IMR-90 (cell line): Measurements from ENCODE around the gene KDM4B. TPM values are rescaled to one million over a fixed set of nuclear protein-coding genes. Genes with fewer than 3 reads are reported as not detected.

Experiments used
- ATAC-seq: fragments of 200-7000 bp; cut with Tn5 transposase; 2 replicates; pipeline ENCODE4 v1.9.1; 2020; ENCODE audit warnings: low read depth, mild to moderate bottlenecking, moderate library complexity
- BruUV-seq: library from RNA; stranded (reverse); fragments of 400-500 nt; replicated peaks from 2 replicates; lab custom pipeline; 2021; lab: Mats Ljungman, UMichigan
- CTCF ChIA-PET: fragments of 300-600 bp; formaldehyde crosslinking; extraction: SDS; loops from one replicate; lab custom pipeline; 2021; ENCODE audit warnings: antibody characterized with exemption; lab: Yijun Ruan, JAX
- POLR2A ChIA-PET: fragments of 300-600 bp; sonication (Branson Sonifier 250); formaldehyde crosslinking; loops from one replicate; lab custom pipeline; 2022; ENCODE audit warnings: antibody characterized with exemption; ENCODE audit not compliant: unreplicated experiment; lab: Charles Lee
- DNase-seq: peaks from one replicate; pipeline ENCODE4 v3.0.0; 2013
- H2AFZ ChIP-seq: replicated peaks from 2 replicates; pipeline ENCODE3; 2013; ENCODE audit warnings: low read length, mild to moderate bottlenecking; ENCODE audit not compliant: poor library complexity
- H2AK5ac ChIP-seq: 2 replicates; pipeline ENCODE4 v1.6.1; 2013; ENCODE audit warnings: low read depth, low read length, inconsistent platforms
- H2AK9ac ChIP-seq: replicated peaks from 2 replicates; pipeline ENCODE3; 2013; ENCODE audit warnings: mild to moderate bottlenecking, low read depth, low read length, moderate library complexity; ENCODE audit not compliant: poor library complexity
- H2BK120ac ChIP-seq: 2 replicates; pipeline ENCODE4 v1.6.1; 2013; ENCODE audit warnings: low read depth, low read length, inconsistent platforms
- H2BK15ac ChIP-seq: 3 replicates; pipeline ENCODE4 v1.6.1; 2013; ENCODE audit warnings: low read depth, low read length, inconsistent platforms
- H2BK20ac ChIP-seq: 2 replicates; pipeline ENCODE4 v1.6.1; 2013; ENCODE audit warnings: low read depth, mild to moderate bottlenecking, inconsistent platforms, low read length, moderate library complexity
- H2BK5ac ChIP-seq: 2 replicates; pipeline ENCODE4 v1.6.1; 2013; ENCODE audit warnings: mild to moderate bottlenecking, low read depth, low read length, inconsistent platforms; ENCODE audit not compliant: poor library complexity, severe bottlenecking
- H3K14ac ChIP-seq: replicated peaks from 2 replicates; pipeline ENCODE4 v1.6.1; 2013; ENCODE audit warnings: low read depth, low read length, inconsistent platforms
- H3K18ac ChIP-seq: 2 replicates; pipeline ENCODE4 v1.6.1; 2013; ENCODE audit warnings: low read depth, low read length, control low read depth
- H3K23ac ChIP-seq: 2 replicates; pipeline ENCODE4 v1.6.1; 2013; ENCODE audit warnings: low read depth, low read length, inconsistent platforms
- H3K27ac ChIP-seq: 2 replicates; pipeline ENCODE4 v1.5.1; 2013; ENCODE audit warnings: mild to moderate bottlenecking, control low read depth, low read length; ENCODE audit not compliant: insufficient read depth
- H3K27me3 ChIP-seq: 2 replicates; pipeline ENCODE4 v1.6.1; 2013; ENCODE audit warnings: low read length; ENCODE audit not compliant: control insufficient read depth, insufficient read depth
- H3K36me3 ChIP-seq: 2 replicates; pipeline ENCODE4 v1.6.1; 2013; ENCODE audit warnings: low read length, mixed read lengths; ENCODE audit not compliant: control insufficient read depth, insufficient read depth
- H3K4ac ChIP-seq: 2 replicates; pipeline ENCODE4 v1.6.1; 2013; ENCODE audit warnings: low read depth, low read length, inconsistent platforms
- H3K4me1 ChIP-seq: 2 replicates; pipeline ENCODE4 v1.6.1; 2013; ENCODE audit warnings: low read length, mixed read lengths; ENCODE audit not compliant: control insufficient read depth, insufficient read depth
- H3K4me2 ChIP-seq: 2 replicates; pipeline ENCODE4 v1.6.1; 2013; ENCODE audit warnings: low read depth, mild to moderate bottlenecking, control low read depth, low read length, moderate library complexity
- H3K4me3 ChIP-seq: 2 replicates; pipeline ENCODE4 v1.5.1; 2013; ENCODE audit warnings: low read depth, mild to moderate bottlenecking, control low read depth, low read length, moderate library complexity; ENCODE audit not compliant: insufficient read depth
- H3K56ac ChIP-seq: 2 replicates; pipeline ENCODE4 v1.6.1; 2013; ENCODE audit warnings: low read length, inconsistent platforms; ENCODE audit not compliant: insufficient read depth; ENCODE audit errors: extremely low read depth
- H3K79me1 ChIP-seq, 2 experiments: 2 replicates each; pipeline ENCODE4 v1.6.1; 2013; ENCODE audit warnings: low read length in 2 of 2, inconsistent platforms in 1 of 2, low read depth in 1 of 2
- H3K9ac ChIP-seq: 2 replicates; pipeline ENCODE4 v1.6.1; 2013; ENCODE audit warnings: low read depth, low read length, control low read depth
- H3K9me1 ChIP-seq: 2 replicates; pipeline ENCODE4 v1.6.1; 2013; ENCODE audit warnings: low read length, inconsistent platforms; ENCODE audit not compliant: insufficient read depth
- H3K9me3 ChIP-seq: 2 replicates; pipeline ENCODE4 v1.6.1; 2013; ENCODE audit warnings: low read length; ENCODE audit not compliant: control insufficient read depth, insufficient read depth
- H4K20me1 ChIP-seq: 2 replicates; pipeline ENCODE4 v1.6.1; 2013; ENCODE audit warnings: low read length, inconsistent platforms; ENCODE audit not compliant: insufficient read depth
- H4K5ac ChIP-seq: 2 replicates; pipeline ENCODE4 v1.6.1; 2013; ENCODE audit warnings: mild to moderate bottlenecking, low read depth, low read length, control low read depth
- H4K8ac ChIP-seq, 2 experiments: 2 replicates each; pipeline ENCODE4 v1.6.1; 2013; ENCODE audit warnings: low read depth in 2 of 2, low read length in 2 of 2, control low read depth in 1 of 2, inconsistent platforms in 1 of 2
- H4K91ac ChIP-seq: 2 replicates; pipeline ENCODE4 v1.6.1; 2013; ENCODE audit warnings: low read depth, low read length, inconsistent platforms; ENCODE audit not compliant: insufficient read depth
- BHLHE40 ChIP-seq: fragments of 150-350 bp; IDR thresholded peaks from 2 replicates; pipeline ENCODE4 v1.6.1; 2016; ENCODE audit warnings: mild to moderate bottlenecking, low read depth, low read length
- CEBPB ChIP-seq: IDR thresholded peaks from 2 replicates; pipeline ENCODE4 v1.6.1; 2012; ENCODE audit warnings: low read depth, low read length, improper control_type of control experiment
- CHD1 ChIP-seq: IDR thresholded peaks from 2 replicates; pipeline ENCODE4 v1.6.1; 2012; ENCODE audit warnings: low read depth, low read length, improper control_type of control experiment
- CTCF ChIP-seq: conservative IDR thresholded peaks from 2 replicates; pipeline ENCODE4 v1.5.1; 2012; ENCODE audit warnings: mild to moderate bottlenecking, low read depth, low read length, improper control_type of control experiment
- FOS ChIP-seq: fragments of 150-350 bp; IDR thresholded peaks from 2 replicates; pipeline ENCODE4 v1.6.1; 2016; ENCODE audit warnings: low read depth, low read length
- MAZ ChIP-seq: IDR thresholded peaks from 2 replicates; pipeline ENCODE4 v1.6.1; 2012; ENCODE audit warnings: low read depth, mild to moderate bottlenecking, low read length, improper control_type of control experiment, moderate library complexity, borderline replicate concordance
- MXI1 ChIP-seq: IDR thresholded peaks from 2 replicates; pipeline ENCODE4 v1.6.1; 2012; ENCODE audit warnings: low read depth, mild to moderate bottlenecking, low read length, moderate library complexity, borderline replicate concordance
- NFE2L2 ChIP-seq: fragments of 150-350 bp; IDR thresholded peaks from 2 replicates; pipeline ENCODE4 v1.6.1; 2016; ENCODE audit warnings: low read depth, mild to moderate bottlenecking, low read length
- POLR2A ChIP-seq: IDR thresholded peaks from 2 replicates; pipeline ENCODE4 v1.6.1; 2012; ENCODE audit warnings: mild to moderate bottlenecking, low read depth, low read length
- RAD21 ChIP-seq: IDR thresholded peaks from 2 replicates; pipeline ENCODE4 v1.6.1; 2012; ENCODE audit warnings: low read length, improper control_type of control experiment
- RCOR1 ChIP-seq: IDR thresholded peaks from 2 replicates; pipeline ENCODE4 v1.6.1; 2012; ENCODE audit warnings: mild to moderate bottlenecking, low read length, improper control_type of control experiment; ENCODE audit not compliant: insufficient replicate concordance
- RFX5 ChIP-seq: IDR thresholded peaks from 2 replicates; pipeline ENCODE4 v1.8.0; 2012; ENCODE audit warnings: low read depth, mild to moderate bottlenecking, low read length, moderate library complexity
- SMC3 ChIP-seq: fragments of 150-350 bp; IDR thresholded peaks from 2 replicates; pipeline ENCODE4 v1.6.1; 2016; ENCODE audit warnings: low read depth, mild to moderate bottlenecking, antibody characterized with exemption, low read length, moderate library complexity
- USF2 ChIP-seq: fragments of 150-350 bp; IDR thresholded peaks from 2 replicates; pipeline ENCODE4 v1.6.1; 2017; ENCODE audit warnings: mild to moderate bottlenecking, antibody characterized with exemption, low read length, low read depth
- WGBS, 2 experiments: methylation state at CpG; one replicate each; pipeline versions ENCODE4 v1.1.5 to v1.1.7; 2013; ENCODE audit warnings: missing lambda C conversion rate in 2 of 2; ENCODE audit not compliant: insufficient read length in 1 of 2; ENCODE audit errors: extremely low coverage in 2 of 2; 5-methylcytosine and 5-hydroxymethylcytosine counted together
- dilution Hi-C: fragments of 300-500 bp; cut with HindIII; formaldehyde crosslinking; loops from one replicate; pipeline ENCODE4 v1.14.3; 2018; ENCODE audit warnings: low sequenced_read_pairs; ENCODE audit not compliant: unreplicated experiment
- in situ Hi-C: fragments of 300-500 bp; cut with MboI; formaldehyde crosslinking; loops from 3 replicates; pipeline ENCODE4 v1.14.3; 2019; ENCODE audit warnings: low sequenced_read_pairs, inconsistent platforms, mixed read lengths
- intact Hi-C: fragments of 100-400 bp; cut with micrococcal nuclease; formaldehyde crosslinking; loops from 2 replicates; pipeline ENCODE4 v1.10.0; 2022
- polyA plus RNA-seq, 3 experiments: library from polyadenylated mRNA; depleted of rRNA; stranded (reverse); fragments of >200 nt; gene quantifications; 2 replicates each; pipeline ENCODE4 v1.2.3, GENCODE V29; 2012; ENCODE audit warnings: low replicate concordance in 1 of 3
- total RNA-seq: library from RNA; depleted of rRNA; stranded (reverse); fragments of >200 nt; gene quantifications from 2 replicates; pipeline ENCODE4 v1.2.3, GENCODE V29; 2012

KDM4B gene
- total and polyA plus RNA-seq, 2 of the 4 experiments (the other 2 are of a cell fraction): 5.0 to 17.9 TPM

- no peak overlapping the region for H3K23ac ChIP-seq
- no peak overlapping the region for H2BK5ac ChIP-seq
- no peaks in the 10 kb centered on the region; the same call in 1 of the 2 replicates for H4K20me1 ChIP-seq
- no peak for TF ChIP-seq SMC3
- no peak for TF ChIP-seq CHD1
- TF ChIP-seq MAZ: no peak
- no peak for TF ChIP-seq RCOR1
- no peak for TF ChIP-seq MXI1
- TF ChIP-seq CTCF: no peak
- no peak for TF ChIP-seq RFX5
- TF ChIP-seq USF2: no peak
- no peak for TF ChIP-seq BHLHE40
- no peak for TF ChIP-seq POLR2A
- no peak for TF ChIP-seq NFE2L2
- TF ChIP-seq RAD21: no peak
- no peak for TF ChIP-seq FOS
- TF ChIP-seq CEBPB: no peak
- H3K9me3 ChIP-seq: no peaks in the 10 kb centered on the region
- POLR2A ChIA-PET: no interaction called here
- no peaks in the 10 kb centered on the region for H3K4me1 ChIP-seq
- H2BK120ac ChIP-seq: no peak overlapping the region
- no peak overlapping the region for H2AK9ac ChIP-seq
- H3K79me1 ChIP-seq: no peaks in the 10 kb centered on the region
- dilution Hi-C loops (no loop called here), intact Hi-C loops (no loop called here), in situ Hi-C loops (no loop called here)
- CTCF ChIA-PET: no interaction called here
- no peak overlapping the region for H3K4ac ChIP-seq
- no peak overlapping the region for H4K5ac ChIP-seq
- no peak overlapping the region for H4K8ac ChIP-seq
- H2AK5ac ChIP-seq: no peak overlapping the region
- peaks cover 33% of the 10 kb centered on the region for H3K36me3 ChIP-seq
- H2BK15ac ChIP-seq: no peak overlapping the region
- no peak overlapping the region for H4K91ac ChIP-seq
- H3K18ac ChIP-seq: no peak overlapping the region
- 84% methylated on average over 32 of the region's 52 CpGs; no CpG with 5 or more reads in 1 of the 2 experiments for WGBS, 2 experiments
- no peak overlapping the region for H3K14ac ChIP-seq
- no peaks in the 10 kb centered on the region for H3K27me3 ChIP-seq
- DNase-seq: no peak
- H3K4me2 ChIP-seq: no peak overlapping the region
- H3K56ac ChIP-seq: no peak overlapping the region
- H3K9me1 ChIP-seq: no peaks in the 10 kb centered on the region
- H2AFZ ChIP-seq: no peak overlapping the region
- H2BK20ac ChIP-seq: no peak overlapping the region
- no peak overlapping the region for H3K9ac ChIP-seq
- H3K27ac ChIP-seq: no peak overlapping the region
- ATAC-seq: no peak
- H3K4me3 ChIP-seq: no peak overlapping the region
- no TSS peak for BruUV-seq
Measured at GRCh38 chr19:5150902-5151741, 182.2 kb downstream of the KDM4B start.
